ENCODE data around the gene FAM89A. TPM values are rescaled to one million over a fixed set of nuclear protein-coding genes. Genes with fewer than 3 reads are reported as not detected.
"Not testable (repeated sequence)": the region's sequence is repeated elsewhere in the genome, so short reads cannot be mapped to it uniquely, and the experiment has no call there.

FAM89A gene
- total RNA-seq, 1 donor from 2014 or later = 37.3 TPM

DNA sequence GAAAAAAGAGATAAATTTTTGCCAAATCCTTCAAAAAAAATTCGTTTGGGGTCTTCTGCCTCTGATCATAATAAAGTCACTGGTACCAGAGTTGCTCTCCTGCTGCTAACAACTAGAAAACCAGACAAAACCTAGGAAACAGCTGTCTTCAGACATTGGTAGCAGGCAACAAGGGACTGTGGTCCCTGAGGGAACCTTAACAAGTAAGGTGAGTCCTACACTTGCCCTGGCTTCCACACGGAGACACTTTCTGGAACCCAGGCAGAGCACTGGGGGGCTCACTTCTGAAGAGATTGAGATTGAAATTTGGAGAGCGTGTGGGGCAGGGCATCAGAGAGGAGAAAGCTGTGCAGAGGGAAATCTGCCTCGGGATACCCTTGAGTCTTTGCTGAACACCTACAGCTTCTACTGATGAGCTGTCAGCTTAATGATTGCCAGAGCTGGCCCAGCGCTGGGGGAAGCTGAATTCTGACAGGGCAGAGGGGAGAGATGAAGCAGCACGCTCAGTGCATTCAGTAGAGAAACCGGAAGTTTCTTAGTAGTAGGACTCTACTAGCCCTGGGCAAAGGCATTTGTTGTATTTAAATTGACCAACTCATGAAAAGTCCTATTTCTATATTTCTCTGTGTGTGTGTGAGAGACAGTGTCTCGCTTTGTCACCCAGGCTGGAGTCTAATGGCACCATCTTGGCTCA lies 18.5 kb upstream of the FAM89A start:
- no peaks in the 10 kb centered on the region for H3K9me3 ChIP-seq
- no peaks in the 10 kb centered on the region for H3K27me3 ChIP-seq
- H3K4me1 ChIP-seq = no peaks in the 10 kb centered on the region
- TF ChIP-seq POLR2A (IDR thresholded peaks at IDR 0.05) (no peak), CTCF (IDR thresholded peaks at IDR 0.05) (no peak), POLR2AphosphoS5 (IDR thresholded peaks at IDR 0.05; ENCODE audit: insufficient read depth in 1 of 2, low read depth in 1 of 2) (no peak)
- no peak for DNase-seq (ENCODE audit: extremely low spot score in 2 of 2)
- no peak overlapping the region for H3K4me3 ChIP-seq
- H3K27ac ChIP-seq = no peak overlapping the region
- no peaks in the 10 kb centered on the region for H3K36me3 ChIP-seq
- intact Hi-C loops (cut with DNase I) = no loop called here

- DNase-seq (ENCODE audit: extremely low spot score in 2 of 2) = no peak
- H3K27me3 ChIP-seq = no peaks in the 10 kb centered on the region
Measured at GRCh38 chr1:231057410-231057809, 17.4 kb upstream of the FAM89A start.

GRCh38 chr1:231055271-231055670 lies 15.2 kb upstream of the FAM89A start:
- intact Hi-C loops (cut with DNase I) = no loop called here
- Histone ChIP-seq H3K27ac (no peak overlapping the region), H3K4me3 (no peak overlapping the region), H3K4me1 (peaks cover 8% of the 10 kb centered on the region), H3K36me3 (no peaks in the 10 kb centered on the region), H3K9me3 (no peaks in the 10 kb centered on the region), H3K27me3 (no peaks in the 10 kb centered on the region)
- TF ChIP-seq POLR2AphosphoS5 (IDR thresholded peaks at IDR 0.05; ENCODE audit: insufficient read depth in 1 of 2, low read depth in 1 of 2) (no peak), CTCF (IDR thresholded peaks at IDR 0.05) (no peak), POLR2A (IDR thresholded peaks at IDR 0.05) (no peak)
- DNase-seq (ENCODE audit: extremely low spot score in 2 of 2) = no peak

More at GRCh38 chr1:231057410-231057809, 17.4 kb upstream of the FAM89A start:
- TF ChIP-seq POLR2AphosphoS5 (IDR thresholded peaks at IDR 0.05; ENCODE audit: insufficient read depth in 1 of 2, low read depth in 1 of 2) (no peak), CTCF (IDR thresholded peaks at IDR 0.05) (no peak), POLR2A (IDR thresholded peaks at IDR 0.05) (no peak)
- intact Hi-C loops (cut with DNase I) = no loop called here
- no peaks in the 10 kb centered on the region for H3K9me3 ChIP-seq
- H3K4me3 ChIP-seq = no peak overlapping the region
- H3K4me1 ChIP-seq = peaks cover 8% of the 10 kb centered on the region
- no peak overlapping the region for H3K27ac ChIP-seq
- H3K36me3 ChIP-seq = no peaks in the 10 kb centered on the region

DNA sequence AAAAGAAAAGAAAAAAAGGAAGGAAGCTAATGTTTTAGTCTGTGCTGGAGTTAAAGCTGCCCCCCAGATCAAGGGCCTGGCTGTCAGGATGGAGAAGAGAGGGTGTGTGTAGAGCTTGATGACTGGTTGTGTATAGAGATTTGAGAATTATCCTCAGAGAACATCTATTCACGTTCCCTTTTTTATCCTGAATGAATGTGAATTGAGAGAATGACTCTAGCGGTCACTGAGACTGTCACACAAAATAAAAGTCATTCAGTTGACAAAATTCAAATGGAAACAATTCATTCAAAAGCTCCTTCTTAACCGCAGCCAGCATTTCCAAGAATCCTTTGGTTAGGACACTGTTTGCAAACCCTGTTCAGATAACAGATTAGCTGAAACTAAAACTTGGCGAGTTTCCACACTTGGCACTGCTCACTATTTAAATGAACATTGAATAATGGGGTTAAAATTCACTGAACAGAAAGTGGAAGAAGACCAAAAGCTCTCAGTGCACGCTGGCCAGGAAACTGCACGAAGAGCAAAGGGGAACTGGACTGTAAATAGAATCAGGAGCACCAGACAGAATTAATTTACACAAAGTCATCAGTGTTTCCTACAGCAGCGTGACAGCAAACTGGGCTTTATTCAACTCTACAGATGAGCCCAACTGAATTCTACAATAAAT lies 13.6 kb upstream of the FAM89A start:
- Histone ChIP-seq H3K9me3 (no peaks in the 10 kb centered on the region), H3K36me3 (no peaks in the 10 kb centered on the region), H3K27me3 (no peaks in the 10 kb centered on the region), H3K27ac (no peak overlapping the region), H3K4me3 (no peak overlapping the region), H3K4me1 (peaks cover 8% of the 10 kb centered on the region)
- DNase-seq (ENCODE audit: extremely low spot score in 2 of 2) = no peak
- TF ChIP-seq CTCF (IDR thresholded peaks at IDR 0.05) (no peak), POLR2AphosphoS5 (IDR thresholded peaks at IDR 0.05; ENCODE audit: insufficient read depth in 1 of 2, low read depth in 1 of 2) (no peak), POLR2A (IDR thresholded peaks at IDR 0.05) (no peak)
- intact Hi-C loops (cut with DNase I) = no loop called here

- H3K9me3 ChIP-seq = no peaks in the 10 kb centered on the region
- DNase-seq (ENCODE audit: extremely low spot score in 2 of 2) = no peak
- H3K4me3 ChIP-seq = no peak overlapping the region
- H3K36me3 ChIP-seq = no peaks in the 10 kb centered on the region
- intact Hi-C loops (cut with DNase I) = no loop called here
- H3K4me1 ChIP-seq = peaks cover 8% of the 10 kb centered on the region
- H3K27ac ChIP-seq = no peak overlapping the region
- TF ChIP-seq POLR2A (IDR thresholded peaks at IDR 0.05) (no peak), CTCF (IDR thresholded peaks at IDR 0.05) (no peak), POLR2AphosphoS5 (IDR thresholded peaks at IDR 0.05; ENCODE audit: insufficient read depth in 1 of 2, low read depth in 1 of 2) (no peak)
- H3K27me3 ChIP-seq = no peaks in the 10 kb centered on the region
Measured at GRCh38 chr1:231052777-231053176, 12.7 kb upstream of the FAM89A start.

GRCh38 chr1:231050932-231051331 lies 10.9 kb upstream of the FAM89A start:
- H3K4me1 ChIP-seq; H3K27me3 ChIP-seq; DNase-seq (ENCODE audit: extremely low spot score in 2 of 2); H3K36me3 ChIP-seq; H3K27ac ChIP-seq; H3K9me3 ChIP-seq; H3K4me3 ChIP-seq; intact Hi-C loops (cut with DNase I): not testable (repeated sequence)

All from vagina (tissue), 2 donors.